ENCODE data around the gene ERBIN.
"Not testable (repeated sequence)": the region's sequence is repeated elsewhere in the genome, so short reads cannot be mapped to it uniquely, and the experiment has no call there.

Gene ERBIN

GRCh38 chr5:65970481-65971367 lies 44.3 kb downstream of the ERBIN start:
- Histone ChIP-seq H3K4me3 (ENCODE audit: insufficient read depth in 1 of 2, low read depth in 1 of 2, low read length in 2 of 2) (no peak overlapping the region), H3K4me1 (ENCODE audit: control insufficient read depth, insufficient read depth, low read depth, low read length) (peaks cover 3% of the 10 kb centered on the region), H2BK5ac (ENCODE audit: low read depth, low read length, poor library complexity, severe bottlenecking) (no peak overlapping the region), H3K79me1 (replicated peaks; ENCODE audit: low read length, poor library complexity, severe bottlenecking) (no peaks in the 10 kb centered on the region), H4K8ac (ENCODE audit: low read length) (no peak overlapping the region), H3K4me2 (ENCODE audit: low read length, poor library complexity, severe bottlenecking) (no peak overlapping the region), H2BK120ac (ENCODE audit: low read depth, low read length) (no peak overlapping the region), H3K9me3 (ENCODE audit: control insufficient read depth, low read length) (no peaks in the 10 kb centered on the region), H2AK5ac (ENCODE audit: low read length, severe bottlenecking) (no peak overlapping the region), H3K4ac (ENCODE audit: low read depth in 1 of 2, low read length in 2 of 2) (no peak overlapping the region), H2BK15ac (ENCODE audit: low read depth, poor library complexity, severe bottlenecking) (no peak overlapping the region), H3K23ac (ENCODE audit: low read length in 2 of 2) (no peak overlapping the region), H3K27ac (ENCODE audit: low read length, poor library complexity, severe bottlenecking) (no peak overlapping the region), H4K91ac (ENCODE audit: low read length) (no peak overlapping the region), H2AFZ (ENCODE audit: low read depth, low read length) (no peak overlapping the region), H3K36me3 (ENCODE audit: control insufficient read depth in 1 of 2, insufficient read depth in 2 of 2, low read depth in 1 of 2, low read length in 2 of 2) (no peaks in the 10 kb centered on the region), H2BK12ac (ENCODE audit: low read length in 2 of 2) (no peak overlapping the region), H3K9ac (ENCODE audit: low read length) (peak overlapping the region; percentile 31), H3K18ac (ENCODE audit: low read depth in 1 of 2, low read length in 2 of 2) (no peak overlapping the region), H3K27me3 (ENCODE audit: control insufficient read depth in 1 of 2, insufficient read depth in 1 of 2, low read length in 2 of 2) (no peaks in the 10 kb centered on the region), H3K14ac (ENCODE audit: low read length in 2 of 2) (no peak overlapping the region)
- WGBS, result 89% methylated on average over 6 of the region's 7 CpGs
- no peak for DNase-seq

GRCh38 chr5:65971643-65972042 lies 45.3 kb downstream of the ERBIN start:
- Histone ChIP-seq H3K4me1 (ENCODE audit: control insufficient read depth, insufficient read depth, low read depth, low read length) (peaks cover 3% of the 10 kb centered on the region), H2AK5ac (ENCODE audit: low read length, severe bottlenecking) (no peak overlapping the region), H4K8ac (ENCODE audit: low read length) (no peak overlapping the region), H2BK12ac (ENCODE audit: low read length in 2 of 2) (no peak overlapping the region), H3K4me3 (ENCODE audit: insufficient read depth in 1 of 2, low read depth in 1 of 2, low read length in 2 of 2) (no peak overlapping the region), H3K14ac (ENCODE audit: low read length in 2 of 2) (no peak overlapping the region), H3K27ac (ENCODE audit: low read length, poor library complexity, severe bottlenecking) (no peak overlapping the region), H3K4ac (ENCODE audit: low read depth in 1 of 2, low read length in 2 of 2) (no peak overlapping the region), H2BK120ac (ENCODE audit: low read depth, low read length) (no peak overlapping the region), H2AFZ (ENCODE audit: low read depth, low read length) (no peak overlapping the region), H4K91ac (ENCODE audit: low read length) (no peak overlapping the region), H3K36me3 (ENCODE audit: control insufficient read depth in 1 of 2, insufficient read depth in 2 of 2, low read depth in 1 of 2, low read length in 2 of 2) (no peaks in the 10 kb centered on the region), H3K4me2 (ENCODE audit: low read length, poor library complexity, severe bottlenecking) (no peak overlapping the region), H3K27me3 (ENCODE audit: control insufficient read depth in 1 of 2, insufficient read depth in 1 of 2, low read length in 2 of 2) (no peaks in the 10 kb centered on the region), H2BK5ac (ENCODE audit: low read depth, low read length, poor library complexity, severe bottlenecking) (no peak overlapping the region), H2BK15ac (ENCODE audit: low read depth, poor library complexity, severe bottlenecking) (no peak overlapping the region), H3K9me3 (ENCODE audit: control insufficient read depth, low read length) (no peaks in the 10 kb centered on the region), H3K23ac (ENCODE audit: low read length in 2 of 2) (no peak overlapping the region), H3K79me1 (replicated peaks; ENCODE audit: low read length, poor library complexity, severe bottlenecking) (no peaks in the 10 kb centered on the region), H3K18ac (ENCODE audit: low read depth in 1 of 2, low read length in 2 of 2) (no peak overlapping the region), H3K9ac (ENCODE audit: low read length) (no peak overlapping the region)
- WGBS, result 95% methylated on average over 3 of the region's 3 CpGs
- DNase-seq, result no peak

- H2AFZ ChIP-seq (ENCODE audit: low read depth, low read length); H2AK5ac ChIP-seq (ENCODE audit: low read length, severe bottlenecking); H3K36me3 ChIP-seq (ENCODE audit: control insufficient read depth in 1 of 2, insufficient read depth in 2 of 2, low read depth in 1 of 2, low read length in 2 of 2); H3K9ac ChIP-seq (ENCODE audit: low read length); H3K4me1 ChIP-seq (ENCODE audit: control insufficient read depth, insufficient read depth, low read depth, low read length); H3K27ac ChIP-seq (ENCODE audit: low read length, poor library complexity, severe bottlenecking); H4K8ac ChIP-seq (ENCODE audit: low read length); H3K4ac ChIP-seq (ENCODE audit: low read depth in 1 of 2, low read length in 2 of 2); H3K14ac ChIP-seq (ENCODE audit: low read length in 2 of 2); H2BK5ac ChIP-seq (ENCODE audit: low read depth, low read length, poor library complexity, severe bottlenecking); H4K91ac ChIP-seq (ENCODE audit: low read length); H3K27me3 ChIP-seq (ENCODE audit: control insufficient read depth in 1 of 2, insufficient read depth in 1 of 2, low read length in 2 of 2); H2BK12ac ChIP-seq (ENCODE audit: low read length in 2 of 2); H3K4me2 ChIP-seq (ENCODE audit: low read length, poor library complexity, severe bottlenecking); H2BK120ac ChIP-seq (ENCODE audit: low read depth, low read length); H3K23ac ChIP-seq (ENCODE audit: low read length in 2 of 2); H2BK15ac ChIP-seq (ENCODE audit: low read depth, poor library complexity, severe bottlenecking); H3K79me1 ChIP-seq (replicated peaks; ENCODE audit: low read length, poor library complexity, severe bottlenecking); H3K4me3 ChIP-seq (ENCODE audit: insufficient read depth in 1 of 2, low read depth in 1 of 2, low read length in 2 of 2); DNase-seq; H3K9me3 ChIP-seq (ENCODE audit: control insufficient read depth, low read length); H3K18ac ChIP-seq (ENCODE audit: low read depth in 1 of 2, low read length in 2 of 2): not testable (repeated sequence)
- WGBS, result 100% methylated on average over 1 of the region's 3 CpGs
Observed at GRCh38 chr5:65972896-65973295, 46.5 kb downstream of the ERBIN start.

GRCh38 chr5:65978251-65978650 lies 51.9 kb downstream of the ERBIN start:
- H3K27ac ChIP-seq (ENCODE audit: low read length, poor library complexity, severe bottlenecking), result no peak overlapping the region
- H2AK5ac ChIP-seq (ENCODE audit: low read length, severe bottlenecking), result no peak overlapping the region
- H4K8ac ChIP-seq (ENCODE audit: low read length), result no peak overlapping the region
- H3K23ac ChIP-seq (ENCODE audit: low read length in 2 of 2), result no peak overlapping the region
- no peak for DNase-seq
- no peak overlapping the region for H2BK15ac ChIP-seq (ENCODE audit: low read depth, poor library complexity, severe bottlenecking)
- no peak overlapping the region for H2BK5ac ChIP-seq (ENCODE audit: low read depth, low read length, poor library complexity, severe bottlenecking)
- no peaks in the 10 kb centered on the region for H3K36me3 ChIP-seq (ENCODE audit: control insufficient read depth in 1 of 2, insufficient read depth in 2 of 2, low read depth in 1 of 2, low read length in 2 of 2)
- no peaks in the 10 kb centered on the region for H3K4me1 ChIP-seq (ENCODE audit: control insufficient read depth, insufficient read depth, low read depth, low read length)
- no peak overlapping the region for H3K14ac ChIP-seq (ENCODE audit: low read length in 2 of 2)
- no peak overlapping the region for H3K9ac ChIP-seq (ENCODE audit: low read length)
- no peak overlapping the region for H2BK12ac ChIP-seq (ENCODE audit: low read length in 2 of 2)
- H3K79me1 ChIP-seq (replicated peaks; ENCODE audit: low read length, poor library complexity, severe bottlenecking), result peaks cover 2% of the 10 kb centered on the region
- H3K27me3 ChIP-seq (ENCODE audit: control insufficient read depth in 1 of 2, insufficient read depth in 1 of 2, low read length in 2 of 2), result no peaks in the 10 kb centered on the region
- H2AFZ ChIP-seq (ENCODE audit: low read depth, low read length), result no peak overlapping the region
- H4K91ac ChIP-seq (ENCODE audit: low read length), result no peak overlapping the region
- H3K18ac ChIP-seq (ENCODE audit: low read depth in 1 of 2, low read length in 2 of 2), result no peak overlapping the region
- H3K4me2 ChIP-seq (ENCODE audit: low read length, poor library complexity, severe bottlenecking), result no peak overlapping the region
- no peak overlapping the region for H3K4ac ChIP-seq (ENCODE audit: low read depth in 1 of 2, low read length in 2 of 2)
- no peak overlapping the region for H2BK120ac ChIP-seq (ENCODE audit: low read depth, low read length)
- WGBS, result 99% methylated on average over 3 of the region's 3 CpGs
- H3K4me3 ChIP-seq (ENCODE audit: insufficient read depth in 1 of 2, low read depth in 1 of 2, low read length in 2 of 2), result no peak overlapping the region
- no peaks in the 10 kb centered on the region for H3K9me3 ChIP-seq (ENCODE audit: control insufficient read depth, low read length)

All from mesenchymal stem cell (in vitro differentiated cells and primary cell).